MM.1S (cell line): ENCODE results near the gene CDH4.

Experiments
- DNase-seq: peaks from one replicate; pipeline ENCODE4 v3.0.0-alpha.2; 2015
- H2AFZ ChIP-seq: fragments of 300-600 bp; sonication (generic); 2 replicates; pipeline ENCODE4 v1.6.0; 2016; ENCODE audit warnings: antibody characterized with exemption, low read length
- H3F3A ChIP-seq: fragments of 300-600 bp; sonication (generic); 2 replicates; pipeline ENCODE4 v1.6.1; 2016; ENCODE audit warnings: mild to moderate bottlenecking, antibody characterized with exemption, low read length, moderate library complexity, mixed read lengths; ENCODE audit not compliant: insufficient read depth
- H3K27ac ChIP-seq: fragments of 300-600 bp; sonication (generic); 2 replicates; pipeline ENCODE4 v1.5.1; 2016; ENCODE audit warnings: mild to moderate bottlenecking, low read length
- H3K27me3 ChIP-seq: fragments of 300-600 bp; sonication (generic); replicated peaks from 2 replicates; pipeline ENCODE4 v1.6.0; 2016; ENCODE audit warnings: low read length; ENCODE audit not compliant: insufficient read depth
- H3K36me3 ChIP-seq: fragments of 300-600 bp; sonication (generic); replicated peaks from 2 replicates; pipeline ENCODE4 v1.6.1; 2016; ENCODE audit warnings: mild to moderate bottlenecking, low read length, mixed read lengths; ENCODE audit not compliant: insufficient read depth
- H3K4me1 ChIP-seq: fragments of 300-600 bp; sonication (generic); 2 replicates; pipeline ENCODE4 v1.6.1; 2016; ENCODE audit warnings: low read length, mixed read lengths
- H3K4me2 ChIP-seq: fragments of 300-600 bp; sonication (generic); 2 replicates; pipeline ENCODE4 v1.6.0; 2016; ENCODE audit warnings: low read depth, low read length
- H3K4me3 ChIP-seq: fragments of 300-600 bp; sonication (generic); 2 replicates; pipeline ENCODE4 v1.5.1; 2016; ENCODE audit warnings: low read length, mixed read lengths
- H3K79me2 ChIP-seq: fragments of 300-600 bp; sonication (generic); 2 replicates; pipeline ENCODE4 v1.6.1; 2016; ENCODE audit warnings: mixed run types, low read length, mixed read lengths
- H3K9ac ChIP-seq: fragments of 300-600 bp; sonication (generic); 2 replicates; pipeline ENCODE4 v1.6.1; 2016; ENCODE audit warnings: low read length, mixed read lengths
- H3K9me2 ChIP-seq: fragments of 300-600 bp; sonication (generic); replicated peaks from 2 replicates; pipeline ENCODE4 v1.6.1; 2016; ENCODE audit warnings: mild to moderate bottlenecking, low read length, mixed read lengths; ENCODE audit not compliant: insufficient read depth
- H3K9me3 ChIP-seq: fragments of 300-600 bp; sonication (generic); replicated peaks from 2 replicates; pipeline ENCODE4 v1.6.1; 2016; ENCODE audit warnings: mild to moderate bottlenecking, low read length, mixed read lengths; ENCODE audit not compliant: insufficient read depth
- H4K20me1 ChIP-seq: fragments of 300-600 bp; sonication (generic); 2 replicates; pipeline ENCODE4 v1.6.1; 2016; ENCODE audit warnings: mild to moderate bottlenecking, low read length, moderate library complexity, mixed read lengths; ENCODE audit not compliant: insufficient read depth
- EZH2 ChIP-seq: fragments of 300-600 bp; sonication (generic); optimal IDR thresholded peaks from 2 replicates; pipeline ENCODE3; 2017; ENCODE audit warnings: low read depth, mild to moderate bottlenecking, antibody characterized with exemption, low read length, mixed read lengths
- EZH2phosphoT487 ChIP-seq: fragments of 300-600 bp; sonication (generic); IDR thresholded peaks from 2 replicates; pipeline ENCODE4 v1.6.1; 2018; ENCODE audit warnings: antibody characterized with exemption, low read length
- TF ChIP-seq, protein P1 (sequence below): fragments of 300-600 bp; sonication (generic); IDR thresholded peaks from 2 replicates; pipeline ENCODE4 v1.5.1; 2016; ENCODE audit warnings: antibody characterized with exemption, low read length, mixed read lengths

CDH4 gene

GRCh38 chr20:61985096-61985495 is 733.0 kb downstream of the CDH4 start:
- Histone ChIP-seq H3F3A (no peaks in the 10 kb centered on the region), H3K4me1 (no peaks in the 10 kb centered on the region), H3K4me3 (no peak overlapping the region), H3K27me3 (no peaks in the 10 kb centered on the region), H3K36me3 (no peaks in the 10 kb centered on the region; the same call in 1 of the 2 replicates), H3K27ac (no peak overlapping the region), H3K4me2 (no peak overlapping the region), H3K9ac (no peak overlapping the region), H3K9me3 (no peaks in the 10 kb centered on the region), H4K20me1 (no peaks in the 10 kb centered on the region), H3K79me2 (no peaks in the 10 kb centered on the region; the same call in 1 of the 2 replicates), H3K9me2 (no peaks in the 10 kb centered on the region), H2AFZ (no peak overlapping the region)
- TF ChIP-seq, protein P1, sequence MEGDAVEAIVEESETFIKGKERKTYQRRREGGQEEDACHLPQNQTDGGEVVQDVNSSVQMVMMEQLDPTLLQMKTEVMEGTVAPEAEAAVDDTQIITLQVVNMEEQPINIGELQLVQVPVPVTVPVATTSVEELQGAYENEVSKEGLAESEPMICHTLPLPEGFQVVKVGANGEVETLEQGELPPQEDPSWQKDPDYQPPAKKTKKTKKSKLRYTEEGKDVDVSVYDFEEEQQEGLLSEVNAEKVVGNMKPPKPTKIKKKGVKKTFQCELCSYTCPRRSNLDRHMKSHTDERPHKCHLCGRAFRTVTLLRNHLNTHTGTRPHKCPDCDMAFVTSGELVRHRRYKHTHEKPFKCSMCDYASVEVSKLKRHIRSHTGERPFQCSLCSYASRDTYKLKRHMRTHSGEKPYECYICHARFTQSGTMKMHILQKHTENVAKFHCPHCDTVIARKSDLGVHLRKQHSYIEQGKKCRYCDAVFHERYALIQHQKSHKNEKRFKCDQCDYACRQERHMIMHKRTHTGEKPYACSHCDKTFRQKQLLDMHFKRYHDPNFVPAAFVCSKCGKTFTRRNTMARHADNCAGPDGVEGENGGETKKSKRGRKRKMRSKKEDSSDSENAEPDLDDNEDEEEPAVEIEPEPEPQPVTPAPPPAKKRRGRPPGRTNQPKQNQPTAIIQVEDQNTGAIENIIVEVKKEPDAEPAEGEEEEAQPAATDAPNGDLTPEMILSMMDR, result no peak
- TF ChIP-seq EZH2 (no peak), EZH2phosphoT487 (no peak)
- DNase-seq, result no peak

DNA sequence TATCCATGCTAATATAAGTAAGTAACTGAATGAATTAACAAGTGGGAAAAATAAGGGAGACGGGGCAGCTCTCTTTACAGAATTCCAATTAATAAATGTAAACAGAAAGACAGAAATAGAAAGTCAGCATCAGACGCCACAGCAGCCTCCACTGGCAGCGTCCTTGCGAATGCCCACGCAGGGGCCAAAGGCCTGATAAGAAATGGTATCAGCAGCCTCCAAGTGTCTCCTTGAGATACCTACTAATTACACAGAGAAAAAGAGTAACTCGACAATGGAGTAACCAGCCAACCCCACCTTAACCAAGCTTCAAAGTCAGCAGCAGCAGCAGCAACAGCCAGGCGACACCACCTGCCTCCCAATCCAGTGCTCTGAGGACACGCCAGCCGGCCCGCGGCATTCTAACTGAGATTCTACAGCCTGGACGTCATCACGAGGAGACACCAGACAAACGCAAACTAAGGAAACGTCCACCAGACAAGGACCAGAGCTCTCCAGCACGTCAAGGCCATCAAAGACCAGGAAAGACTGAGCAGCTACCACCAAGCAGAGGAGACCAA is 734.8 kb downstream of the CDH4 start:
- Histone ChIP-seq H3K36me3 (no peaks in the 10 kb centered on the region; the same call in 1 of the 2 replicates), H3K4me3 (no peak overlapping the region), H3K9me2 (no peaks in the 10 kb centered on the region), H3K4me2 (no peak overlapping the region), H3K79me2 (no peaks in the 10 kb centered on the region), H2AFZ (no peak overlapping the region), H3F3A (no peaks in the 10 kb centered on the region), H4K20me1 (no peaks in the 10 kb centered on the region), H3K9ac (no peak overlapping the region), H3K4me1 (no peaks in the 10 kb centered on the region), H3K9me3 (no peaks in the 10 kb centered on the region), H3K27ac (no peak overlapping the region), H3K27me3 (no peaks in the 10 kb centered on the region)
- DNase-seq, result no peak
- no peak for TF ChIP-seq EZH2phosphoT487

GRCh38 chr20:61988665-61989064 is 736.6 kb downstream of the CDH4 start:
- no peak for DNase-seq
- TF ChIP-seq, protein P1, result no peak
- TF ChIP-seq EZH2 (no peak), EZH2phosphoT487 (no peak)
- Histone ChIP-seq H2AFZ (no peak overlapping the region), H3K9ac (no peak overlapping the region), H3K9me3 (no peaks in the 10 kb centered on the region), H4K20me1 (no peaks in the 10 kb centered on the region), H3F3A (no peaks in the 10 kb centered on the region), H3K79me2 (no peaks in the 10 kb centered on the region), H3K4me3 (no peak overlapping the region), H3K27me3 (no peaks in the 10 kb centered on the region), H3K36me3 (no peaks in the 10 kb centered on the region; the same call in 1 of the 2 replicates), H3K9me2 (no peaks in the 10 kb centered on the region), H3K27ac (no peak overlapping the region), H3K4me2 (no peak overlapping the region), H3K4me1 (no peaks in the 10 kb centered on the region)

- H3K79me2 ChIP-seq, result no peaks in the 10 kb centered on the region
- no peaks in the 10 kb centered on the region for H3K4me1 ChIP-seq
- H4K20me1 ChIP-seq, result no peaks in the 10 kb centered on the region
- H3K27ac ChIP-seq, result no peak overlapping the region
- no peak overlapping the region for H3K4me3 ChIP-seq
- H3K9ac ChIP-seq, result no peak overlapping the region
- H3K27me3 ChIP-seq, result no peaks in the 10 kb centered on the region
- H3K36me3 ChIP-seq, result peaks cover 3% of the 10 kb centered on the region; the same call in 1 of the 2 replicates
- TF ChIP-seq, protein P1, result no peak
- TF ChIP-seq EZH2 (no peak), EZH2phosphoT487 (no peak)
- H3F3A ChIP-seq, result no peaks in the 10 kb centered on the region
- no peak overlapping the region for H3K4me2 ChIP-seq
- H2AFZ ChIP-seq, result no peak overlapping the region
- DNase-seq, result no peak
- H3K9me3 ChIP-seq, result no peaks in the 10 kb centered on the region
- no peaks in the 10 kb centered on the region for H3K9me2 ChIP-seq
Measured at GRCh38 chr20:61989741-61990140, 737.7 kb downstream of the CDH4 start.
